ENCODE results near the gene POU2AF1. TPM values are rescaled to one million over a fixed set of nuclear protein-coding genes. Genes with fewer than 3 reads are reported as not detected.

The POU2AF1 gene
- total and polyA plus RNA-seq, 2 experiments from 2014 or later, result not detected

DNA sequence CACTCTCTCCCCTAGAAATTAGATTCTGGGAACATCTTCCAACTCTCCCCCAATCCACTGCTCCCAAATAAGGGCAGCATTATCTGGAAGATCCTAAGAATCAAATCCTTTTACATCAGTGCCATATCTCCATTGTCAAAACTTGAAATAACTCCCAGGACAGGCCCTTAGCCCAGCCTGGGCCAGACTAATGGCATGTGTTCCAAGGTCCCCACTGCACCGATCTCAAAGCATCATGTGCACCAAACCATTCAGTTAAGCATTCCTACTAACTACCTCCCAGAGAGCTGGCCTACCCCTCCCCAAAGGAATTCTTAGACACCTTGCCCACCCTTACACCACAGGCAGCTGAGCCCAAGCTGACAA lies 44.2 kb upstream of the POU2AF1 start:
- Histone ChIP-seq H3K27ac (ENCODE audit: low read depth) (no peak overlapping the region), H3K4me2 (no peak overlapping the region), H3K36me3 (ENCODE audit: insufficient read depth) (no peaks in the 10 kb centered on the region), H3K27me3 (ENCODE audit: insufficient read depth) (no peaks in the 10 kb centered on the region), H4K20me1 (replicated peaks; ENCODE audit: insufficient read depth) (no peaks in the 10 kb centered on the region), H3K9me2 (ENCODE audit: insufficient read depth) (peaks cover 9% of the 10 kb centered on the region; the same call in 1 of the 2 replicates), H3K79me2 (replicated peaks; ENCODE audit: insufficient read depth) (no peaks in the 10 kb centered on the region), H2AFZ (peak overlapping the region; percentile 82; the same call in 1 of the 2 replicates), H3K4me1 (ENCODE audit: insufficient read depth) (no peaks in the 10 kb centered on the region), H3F3A (replicated peaks; ENCODE audit: low read depth) (no peaks in the 10 kb centered on the region), H3K4me3 (no peak overlapping the region)
- peaks cover 2% of the 10 kb centered on the region; the same call in 1 of the 3 replicates for H3K4me1 Mint-ChIP-seq
- no peak overlapping the region for H3K4me3 Mint-ChIP-seq
- H3K9me3 Mint-ChIP-seq, result no peaks in the 10 kb centered on the region
- peaks cover 3% of the 10 kb centered on the region for H3K27me3 Mint-ChIP-seq (ENCODE audit: insufficient read depth, low read depth, poor library complexity)
- H3K36me3 Mint-ChIP-seq (ENCODE audit: low read depth), result no peaks in the 10 kb centered on the region
- ATAC-seq (peak; percentile 24; the same call in 2 of the 3 replicates), DNase-seq (ENCODE audit: low spot score) (no peak)
- TF ChIP-seq ZNF114 (CRISPR knock-in tag; IDR thresholded peaks at IDR 0.05), result no peak
- TF ChIP-seq POLR2AphosphoS5 (IDR thresholded peaks at IDR 0.05; ENCODE audit: low read depth), result no peak
- no peak for TF ChIP-seq EZH2 (IDR thresholded peaks at IDR 0.05; ENCODE audit: low read depth, unreplicated experiment)
- TF ChIP-seq, protein P1, sequence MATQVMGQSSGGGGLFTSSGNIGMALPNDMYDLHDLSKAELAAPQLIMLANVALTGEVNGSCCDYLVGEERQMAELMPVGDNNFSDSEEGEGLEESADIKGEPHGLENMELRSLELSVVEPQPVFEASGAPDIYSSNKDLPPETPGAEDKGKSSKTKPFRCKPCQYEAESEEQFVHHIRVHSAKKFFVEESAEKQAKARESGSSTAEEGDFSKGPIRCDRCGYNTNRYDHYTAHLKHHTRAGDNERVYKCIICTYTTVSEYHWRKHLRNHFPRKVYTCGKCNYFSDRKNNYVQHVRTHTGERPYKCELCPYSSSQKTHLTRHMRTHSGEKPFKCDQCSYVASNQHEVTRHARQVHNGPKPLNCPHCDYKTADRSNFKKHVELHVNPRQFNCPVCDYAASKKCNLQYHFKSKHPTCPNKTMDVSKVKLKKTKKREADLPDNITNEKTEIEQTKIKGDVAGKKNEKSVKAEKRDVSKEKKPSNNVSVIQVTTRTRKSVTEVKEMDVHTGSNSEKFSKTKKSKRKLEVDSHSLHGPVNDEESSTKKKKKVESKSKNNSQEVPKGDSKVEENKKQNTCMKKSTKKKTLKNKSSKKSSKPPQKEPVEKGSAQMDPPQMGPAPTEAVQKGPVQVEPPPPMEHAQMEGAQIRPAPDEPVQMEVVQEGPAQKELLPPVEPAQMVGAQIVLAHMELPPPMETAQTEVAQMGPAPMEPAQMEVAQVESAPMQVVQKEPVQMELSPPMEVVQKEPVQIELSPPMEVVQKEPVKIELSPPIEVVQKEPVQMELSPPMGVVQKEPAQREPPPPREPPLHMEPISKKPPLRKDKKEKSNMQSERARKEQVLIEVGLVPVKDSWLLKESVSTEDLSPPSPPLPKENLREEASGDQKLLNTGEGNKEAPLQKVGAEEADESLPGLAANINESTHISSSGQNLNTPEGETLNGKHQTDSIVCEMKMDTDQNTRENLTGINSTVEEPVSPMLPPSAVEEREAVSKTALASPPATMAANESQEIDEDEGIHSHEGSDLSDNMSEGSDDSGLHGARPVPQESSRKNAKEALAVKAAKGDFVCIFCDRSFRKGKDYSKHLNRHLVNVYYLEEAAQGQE (IDR thresholded peaks at IDR 0.05; ENCODE audit: unreplicated experiment), result no peak
- TF ChIP-seq, protein P2, sequence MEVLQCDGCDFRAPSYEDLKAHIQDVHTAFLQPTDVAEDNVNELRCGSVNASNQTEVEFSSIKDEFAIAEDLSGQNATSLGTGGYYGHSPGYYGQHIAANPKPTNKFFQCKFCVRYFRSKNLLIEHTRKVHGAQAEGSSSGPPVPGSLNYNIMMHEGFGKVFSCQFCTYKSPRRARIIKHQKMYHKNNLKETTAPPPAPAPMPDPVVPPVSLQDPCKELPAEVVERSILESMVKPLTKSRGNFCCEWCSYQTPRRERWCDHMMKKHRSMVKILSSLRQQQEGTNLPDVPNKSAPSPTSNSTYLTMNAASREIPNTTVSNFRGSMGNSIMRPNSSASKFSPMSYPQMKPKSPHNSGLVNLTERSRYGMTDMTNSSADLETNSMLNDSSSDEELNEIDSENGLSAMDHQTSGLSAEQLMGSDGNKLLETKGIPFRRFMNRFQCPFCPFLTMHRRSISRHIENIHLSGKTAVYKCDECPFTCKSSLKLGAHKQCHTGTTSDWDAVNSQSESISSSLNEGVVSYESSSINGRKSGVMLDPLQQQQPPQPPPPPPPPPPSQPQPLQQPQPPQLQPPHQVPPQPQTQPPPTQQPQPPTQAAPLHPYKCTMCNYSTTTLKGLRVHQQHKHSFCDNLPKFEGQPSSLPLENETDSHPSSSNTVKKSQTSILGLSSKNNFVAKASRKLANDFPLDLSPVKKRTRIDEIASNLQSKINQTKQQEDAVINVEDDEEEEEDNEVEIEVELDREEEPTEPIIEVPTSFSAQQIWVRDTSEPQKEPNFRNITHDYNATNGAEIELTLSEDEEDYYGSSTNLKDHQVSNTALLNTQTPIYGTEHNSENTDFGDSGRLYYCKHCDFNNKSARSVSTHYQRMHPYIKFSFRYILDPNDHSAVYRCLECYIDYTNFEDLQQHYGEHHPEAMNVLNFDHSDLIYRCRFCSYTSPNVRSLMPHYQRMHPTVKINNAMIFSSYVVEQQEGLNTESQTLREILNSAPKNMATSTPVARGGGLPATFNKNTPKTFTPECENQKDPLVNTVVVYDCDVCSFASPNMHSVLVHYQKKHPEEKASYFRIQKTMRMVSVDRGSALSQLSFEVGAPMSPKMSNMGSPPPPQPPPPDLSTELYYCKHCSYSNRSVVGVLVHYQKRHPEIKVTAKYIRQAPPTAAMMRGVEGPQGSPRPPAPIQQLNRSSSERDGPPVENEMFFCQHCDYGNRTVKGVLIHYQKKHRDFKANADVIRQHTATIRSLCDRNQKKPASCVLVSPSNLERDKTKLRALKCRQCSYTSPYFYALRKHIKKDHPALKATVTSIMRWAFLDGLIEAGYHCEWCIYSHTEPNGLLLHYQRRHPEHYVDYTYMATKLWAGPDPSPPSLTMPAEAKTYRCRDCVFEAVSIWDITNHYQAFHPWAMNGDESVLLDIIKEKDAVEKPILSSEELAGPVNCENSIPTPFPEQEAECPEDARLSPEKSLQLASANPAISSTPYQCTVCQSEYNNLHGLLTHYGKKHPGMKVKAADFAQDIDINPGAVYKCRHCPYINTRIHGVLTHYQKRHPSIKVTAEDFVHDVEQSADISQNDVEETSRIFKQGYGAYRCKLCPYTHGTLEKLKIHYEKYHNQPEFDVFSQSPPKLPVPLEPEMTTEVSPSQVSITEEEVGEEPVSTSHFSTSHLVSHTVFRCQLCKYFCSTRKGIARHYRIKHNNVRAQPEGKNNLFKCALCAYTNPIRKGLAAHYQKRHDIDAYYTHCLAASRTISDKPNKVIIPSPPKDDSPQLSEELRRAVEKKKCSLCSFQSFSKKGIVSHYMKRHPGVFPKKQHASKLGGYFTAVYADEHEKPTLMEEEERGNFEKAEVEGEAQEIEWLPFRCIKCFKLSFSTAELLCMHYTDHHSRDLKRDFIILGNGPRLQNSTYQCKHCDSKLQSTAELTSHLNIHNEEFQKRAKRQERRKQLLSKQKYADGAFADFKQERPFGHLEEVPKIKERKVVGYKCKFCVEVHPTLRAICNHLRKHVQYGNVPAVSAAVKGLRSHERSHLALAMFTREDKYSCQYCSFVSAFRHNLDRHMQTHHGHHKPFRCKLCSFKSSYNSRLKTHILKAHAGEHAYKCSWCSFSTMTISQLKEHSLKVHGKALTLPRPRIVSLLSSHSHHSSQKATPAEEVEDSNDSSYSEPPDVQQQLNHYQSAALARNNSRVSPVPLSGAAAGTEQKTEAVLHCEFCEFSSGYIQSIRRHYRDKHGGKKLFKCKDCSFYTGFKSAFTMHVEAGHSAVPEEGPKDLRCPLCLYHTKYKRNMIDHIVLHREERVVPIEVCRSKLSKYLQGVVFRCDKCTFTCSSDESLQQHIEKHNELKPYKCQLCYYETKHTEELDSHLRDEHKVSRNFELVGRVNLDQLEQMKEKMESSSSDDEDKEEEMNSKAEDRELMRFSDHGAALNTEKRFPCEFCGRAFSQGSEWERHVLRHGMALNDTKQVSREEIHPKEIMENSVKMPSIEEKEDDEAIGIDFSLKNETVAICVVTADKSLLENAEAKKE (CRISPR knock-in tag; IDR thresholded peaks at IDR 0.05), result no peak
- H3K27ac Mint-ChIP-seq, result no peak overlapping the region

All from GM23338 (cell line).